Breast epithelium (tissue), 4 donors: ENCODE results near the gene COL6A2. TPM values are rescaled to one million over a fixed set of nuclear protein-coding genes. Genes with fewer than 3 reads are reported as not detected.
"Not testable (repeated sequence)": the region's sequence is repeated elsewhere in the genome, so short reads cannot be mapped to it uniquely, and the experiment has no call there.

Source experiments
- DNase-seq, 2 donors: peaks; one replicate each; pipeline ENCODE4 v3.0.0-alpha.2; 2019; ENCODE audit warnings: low spot score in 2 of 2
- H3K27ac ChIP-seq, 2 donors: fragments of 200-600 bp; sonication (generic) in 1 of 2; one replicate each; pipeline ENCODE4 v1.5.1; 2016 to 2019; ENCODE audit warnings: mild to moderate bottlenecking in 1 of 2
- H3K27me3 ChIP-seq, 2 donors: fragments of 200-600 bp; sonication (generic) in 1 of 2; one replicate each; pipeline versions ENCODE4 v1.5.1 to v1.6.0; 2017 to 2019; ENCODE audit warnings: control low read depth in 1 of 2, mild to moderate bottlenecking in 1 of 2
- H3K36me3 ChIP-seq: fragments of 200-600 bp; one replicate; pipeline ENCODE4 v1.5.1; 2019
- H3K4me1 ChIP-seq, 2 donors: fragments of 200-600 bp; sonication (generic); one replicate each; pipeline ENCODE4 v1.5.1; 2016 to 2019; ENCODE audit warnings: control low read depth in 1 of 2
- H3K4me3 ChIP-seq, 3 donors: fragments of 200-600 bp; sonication (generic); 1 replicate in 2 of 3; 2 replicates in 1 of 3; pipeline ENCODE4 v1.5.1; 2016 to 2019; ENCODE audit warnings: mild to moderate bottlenecking in 3 of 3, moderate library complexity in 2 of 3
- H3K9me3 ChIP-seq, 2 donors: fragments of 200-600 bp; sonication (generic) in 1 of 2; one replicate each; pipeline ENCODE4 v1.5.1; 2016 to 2019; ENCODE audit warnings: control low read depth in 1 of 2
- POLR2A ChIP-seq: fragments of 450-650 bp; IDR thresholded peaks from one replicate; pipeline ENCODE4 v1.6.1; 2016; ENCODE audit warnings: antibody characterized with exemption, mild to moderate bottlenecking, moderate library complexity
- POLR2AphosphoS5 ChIP-seq, 3 donors: sonication (generic); formaldehyde crosslinking; IDR thresholded peaks; one replicate each; pipeline ENCODE4 v1.6.1; 2017; ENCODE audit warnings: antibody characterized with exemption in 3 of 3
- intact Hi-C: fragments of 100-400 bp; cut with DNase I; formaldehyde crosslinking; loops from one replicate; pipeline ENCODE4 v1.15.1; 2023; ENCODE audit warnings: low total_unique reads
- total RNA-seq, 3 donors: library from RNA; depleted of rRNA; stranded (reverse); fragments of >200 nt; gene quantifications; one replicate each; pipeline ENCODE4 v1.1.0, GENCODE V29; 2016
- TF ChIP-seq, protein P1 (sequence below), 3 donors: fragments of 450-650 bp; IDR thresholded peaks; one replicate each; pipeline ENCODE4 v1.5.1; 2016 to 2017; ENCODE audit warnings: antibody characterized with exemption in 3 of 3, mild to moderate bottlenecking in 3 of 3, moderate library complexity in 3 of 3

Gene COL6A2
- total RNA-seq, 3 donors from 2014 or later = 177 to 1,266 (median 418) TPM

DNA sequence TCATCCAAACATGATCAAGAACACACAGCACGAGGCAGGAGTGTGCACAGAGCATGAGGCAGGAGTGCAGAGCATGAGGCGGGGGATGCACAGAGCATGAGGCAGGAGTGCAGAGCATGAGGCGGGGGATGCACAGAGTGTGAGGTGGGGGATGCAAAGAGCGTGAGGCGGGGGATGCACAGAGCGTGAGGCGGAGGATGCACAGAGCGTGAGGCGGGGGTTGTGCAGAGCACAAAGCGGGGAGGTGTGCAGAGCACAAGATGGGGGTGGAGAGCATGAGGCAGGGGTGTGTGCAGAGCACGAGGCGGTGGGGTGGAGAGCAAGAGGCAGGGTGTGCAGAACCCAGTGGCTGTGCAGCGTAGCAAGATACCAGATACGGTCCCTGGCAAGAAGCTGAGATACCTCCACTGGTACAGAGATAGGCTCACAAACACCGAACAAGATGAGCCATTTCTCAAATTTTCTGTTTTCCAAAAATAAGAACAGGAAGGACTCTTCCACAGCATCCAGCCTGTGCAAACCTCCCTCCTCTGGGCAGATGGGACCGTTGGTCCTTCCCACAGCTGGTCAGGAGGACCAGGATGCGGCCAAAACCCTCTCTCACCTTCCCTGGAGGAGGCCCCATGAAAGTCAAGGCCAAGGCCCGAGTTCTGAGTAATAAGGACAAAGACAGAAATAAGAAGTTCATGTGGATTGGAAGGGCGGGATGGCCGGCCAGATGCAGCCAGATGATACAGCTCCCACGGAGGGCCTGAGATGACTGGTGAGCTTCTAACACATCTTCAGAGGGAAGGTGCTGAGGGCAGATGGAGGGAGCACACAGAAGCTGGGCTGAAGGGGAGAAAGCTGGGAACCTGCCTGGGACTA lies 74.3 kb downstream of the COL6A2 start:
- Histone ChIP-seq H3K9me3 (peaks cover 0 to 5% of the 10 kb centered on the region in 2 donors), H3K36me3 (no peaks in the 10 kb centered on the region), H3K27ac (no peak overlapping the region), H3K4me1 (no peaks in the 10 kb centered on the region), H3K27me3 (no peaks in the 10 kb centered on the region), H3K4me3 (no peak overlapping the region)
- intact Hi-C loops = no loop called here
- TF ChIP-seq POLR2AphosphoS5 (IDR thresholded peaks at IDR 0.05) (no peak), POLR2A (no peak)
- TF ChIP-seq, protein P1, sequence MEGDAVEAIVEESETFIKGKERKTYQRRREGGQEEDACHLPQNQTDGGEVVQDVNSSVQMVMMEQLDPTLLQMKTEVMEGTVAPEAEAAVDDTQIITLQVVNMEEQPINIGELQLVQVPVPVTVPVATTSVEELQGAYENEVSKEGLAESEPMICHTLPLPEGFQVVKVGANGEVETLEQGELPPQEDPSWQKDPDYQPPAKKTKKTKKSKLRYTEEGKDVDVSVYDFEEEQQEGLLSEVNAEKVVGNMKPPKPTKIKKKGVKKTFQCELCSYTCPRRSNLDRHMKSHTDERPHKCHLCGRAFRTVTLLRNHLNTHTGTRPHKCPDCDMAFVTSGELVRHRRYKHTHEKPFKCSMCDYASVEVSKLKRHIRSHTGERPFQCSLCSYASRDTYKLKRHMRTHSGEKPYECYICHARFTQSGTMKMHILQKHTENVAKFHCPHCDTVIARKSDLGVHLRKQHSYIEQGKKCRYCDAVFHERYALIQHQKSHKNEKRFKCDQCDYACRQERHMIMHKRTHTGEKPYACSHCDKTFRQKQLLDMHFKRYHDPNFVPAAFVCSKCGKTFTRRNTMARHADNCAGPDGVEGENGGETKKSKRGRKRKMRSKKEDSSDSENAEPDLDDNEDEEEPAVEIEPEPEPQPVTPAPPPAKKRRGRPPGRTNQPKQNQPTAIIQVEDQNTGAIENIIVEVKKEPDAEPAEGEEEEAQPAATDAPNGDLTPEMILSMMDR (IDR thresholded peaks at IDR 0.05) = no peak
- DNase-seq = no peak

DNA sequence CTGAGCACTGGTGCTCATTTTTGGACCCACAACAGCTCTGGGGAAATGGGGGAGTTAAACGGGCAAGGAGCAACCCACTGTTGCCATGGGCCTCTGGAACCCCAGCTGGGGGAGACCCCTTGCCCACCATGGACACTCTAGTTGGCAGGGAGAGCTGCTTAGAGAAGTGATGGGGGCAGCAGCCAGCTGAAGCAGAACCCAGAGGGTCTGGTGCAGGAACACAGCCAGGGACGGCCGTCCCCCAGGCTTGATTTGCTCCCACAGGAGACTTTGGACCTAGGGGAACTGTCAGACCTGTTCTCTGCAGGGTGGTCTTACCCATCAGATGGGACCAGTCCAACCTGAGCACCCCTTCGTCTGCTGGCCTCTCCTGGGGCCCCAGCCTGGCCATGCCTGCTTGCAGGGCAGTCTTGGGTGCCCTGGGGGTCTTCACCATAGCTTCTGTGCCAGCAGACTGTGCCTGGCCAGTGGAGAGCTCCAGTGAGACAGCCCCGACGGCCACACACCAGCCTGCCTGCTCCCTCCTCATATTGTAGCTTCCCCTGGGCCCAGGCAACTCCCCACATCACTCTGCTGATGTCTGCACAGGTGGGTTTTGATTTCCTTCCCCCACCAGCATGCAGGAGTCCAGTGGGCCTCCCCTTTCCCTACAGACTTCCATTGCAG lies 75.1 kb downstream of the COL6A2 start:
- TF ChIP-seq, protein P1 (IDR thresholded peaks at IDR 0.05) = no peak
- TF ChIP-seq POLR2AphosphoS5 (IDR thresholded peaks at IDR 0.05) (no peak), POLR2A (no peak)
- Histone ChIP-seq H3K4me1 (no peaks in the 10 kb centered on the region), H3K9me3 (peaks cover 0 to 5% of the 10 kb centered on the region in 2 donors), H3K36me3 (no peaks in the 10 kb centered on the region), H3K4me3 (no peak overlapping the region), H3K27ac (no peak overlapping the region), H3K27me3 (no peaks in the 10 kb centered on the region)
- DNase-seq = no peak
- intact Hi-C loops = no loop called here

DNA sequence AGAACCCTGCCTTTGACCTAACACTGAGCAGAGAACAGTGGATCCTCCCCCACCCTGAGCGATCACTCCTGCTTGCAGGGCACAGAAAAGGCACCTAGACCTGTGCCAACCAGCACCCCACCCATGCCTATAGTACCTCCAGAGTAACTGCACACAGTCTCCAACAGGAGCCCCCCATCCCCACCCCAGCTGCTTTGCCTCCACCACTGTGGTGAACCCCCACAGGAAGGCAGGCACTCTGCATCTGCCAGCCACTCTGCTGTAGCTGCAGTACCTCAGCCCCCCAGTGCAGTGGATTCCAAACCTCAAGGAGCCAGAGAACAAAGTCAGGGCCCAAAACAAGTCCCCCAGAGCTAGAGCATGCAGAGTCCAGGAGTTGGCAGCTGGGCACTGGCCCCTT lies 75.7 kb downstream of the COL6A2 start:
- no peaks in the 10 kb centered on the region for H3K36me3 ChIP-seq
- DNase-seq = no peak
- H3K27ac ChIP-seq = no peak overlapping the region
- H3K9me3 ChIP-seq = peaks cover 0 to 5% of the 10 kb centered on the region in 2 donors
- H3K4me1 ChIP-seq = no peaks in the 10 kb centered on the region
- no peak overlapping the region for H3K4me3 ChIP-seq
- intact Hi-C loops = no loop called here
- H3K27me3 ChIP-seq = no peaks in the 10 kb centered on the region
- TF ChIP-seq POLR2A = no peak
- TF ChIP-seq, protein P1 (IDR thresholded peaks at IDR 0.05) = no peak
- no peak for TF ChIP-seq POLR2AphosphoS5 (IDR thresholded peaks at IDR 0.05)

DNA sequence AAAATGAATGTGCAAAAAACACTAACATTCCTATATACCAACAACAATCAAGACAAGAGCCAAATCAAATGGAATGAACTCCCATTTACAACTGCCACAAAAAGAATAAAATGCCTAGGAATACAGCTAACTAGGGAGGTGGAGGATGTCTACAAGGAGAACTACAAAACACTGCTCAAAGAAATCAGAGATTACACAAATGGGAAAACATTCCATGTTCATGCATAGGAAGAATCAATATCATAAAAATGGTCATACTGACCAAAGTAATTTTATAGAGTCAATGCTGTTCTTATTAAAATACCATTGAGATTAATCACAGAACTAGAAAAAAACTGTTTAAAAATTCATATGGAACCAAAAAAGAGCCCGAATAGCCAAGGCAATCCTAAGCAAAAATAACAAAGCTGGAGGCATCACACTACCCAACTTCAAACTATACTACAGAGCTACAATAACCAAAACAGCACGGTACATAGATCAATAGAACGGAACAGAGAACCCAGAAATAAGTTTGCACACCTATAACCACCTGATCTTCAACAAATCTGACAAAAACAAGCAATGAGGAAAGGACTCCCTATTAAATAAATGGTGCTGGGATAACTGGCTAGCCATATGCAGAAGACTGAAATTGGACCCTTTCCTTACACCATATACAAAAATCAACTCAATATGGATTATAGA lies 78.7 kb downstream of the COL6A2 start:
- H3K4me1 ChIP-seq, intact Hi-C loops, H3K27ac ChIP-seq, DNase-seq, H3K4me3 ChIP-seq, H3K9me3 ChIP-seq, H3K27me3 ChIP-seq, H3K36me3 ChIP-seq: not testable (repeated sequence)

DNA sequence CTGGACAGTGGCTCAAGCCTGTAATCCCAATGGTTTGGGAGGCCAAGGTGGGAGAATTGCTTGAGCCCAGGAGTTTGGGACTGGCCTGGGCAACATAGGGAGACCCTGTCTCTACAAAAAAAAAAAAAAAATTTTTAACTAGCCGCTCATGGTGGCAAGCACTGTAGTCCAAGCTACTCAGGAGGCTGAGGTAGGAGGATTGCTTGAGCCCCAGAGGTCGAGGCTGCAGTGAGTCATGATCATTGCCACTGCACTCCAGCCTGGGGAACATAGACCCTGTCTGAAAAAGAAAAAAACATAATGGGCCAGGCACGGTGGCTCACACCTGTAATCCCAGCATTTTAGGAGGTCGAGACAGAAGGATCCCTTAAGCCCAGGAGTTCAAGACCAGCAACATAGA lies 81.0 kb downstream of the COL6A2 start:
- peak in 1 of 2 donors; percentile 9 for DNase-seq
- intact Hi-C loops = no loop called here
- H3K36me3 ChIP-seq = no peaks in the 10 kb centered on the region
- no peak overlapping the region for H3K4me3 ChIP-seq
- TF ChIP-seq POLR2AphosphoS5 (IDR thresholded peaks at IDR 0.05) (no peak), POLR2A (no peak)
- TF ChIP-seq, protein P1 (IDR thresholded peaks at IDR 0.05) = no peak
- no peaks in the 10 kb centered on the region for H3K4me1 ChIP-seq
- no peaks in the 10 kb centered on the region for H3K27me3 ChIP-seq
- no peak overlapping the region for H3K27ac ChIP-seq
- H3K9me3 ChIP-seq = peaks cover 0 to 5% of the 10 kb centered on the region in 2 donors

Other genes with a start within 250 kb of the COL6A2 start
- gene COL6A1, start 116.3 kb upstream of the COL6A2 start, total RNA-seq = 100 to 1,000 TPM; 137 to 527 (median 201) TPM
- gene FTCD, start 57.5 kb downstream of the COL6A2 start, total RNA-seq = under 1 TPM in 1 of 3 donors, not detected in 2; 0.59 TPM
- 1 to 10 TPM; 1.6 to 7.0 (median 6.2) TPM for gene SPATC1L, start 86.3 kb downstream of the COL6A2 start, total RNA-seq
- 100 to 1,000 TPM in 1 of 3 donors, 10 to 100 TPM in 2; 41.4 to 144 (median 56.4) TPM for gene LSS, start 130.7 kb downstream of the COL6A2 start, total RNA-seq
- 10 to 100 TPM; 91.5 to 100.0 (median 99.2) TPM for gene MCM3AP, start 187.5 kb downstream of the COL6A2 start, total RNA-seq
- 10 to 100 TPM; 15.4 to 22.8 (median 17.3) TPM for gene YBEY, start 188.2 kb downstream of the COL6A2 start, total RNA-seq
- 1 to 10 TPM in 2 of 3 donors, under 1 TPM in 1; 0.96 to 2.9 (median 2.6) TPM for gene C21orf58, start 225.8 kb downstream of the COL6A2 start, total RNA-seq
- 10 to 100 TPM; 25.2 to 31.0 (median 28.5) TPM for gene PCNT, start 226.0 kb downstream of the COL6A2 start, total RNA-seq